WTC11 (cell line): ENCODE data around the gene MYCBPAP. TPM values are rescaled to one million over a fixed set of nuclear protein-coding genes. Genes with fewer than 3 reads are reported as not detected.
A peak's percentile ranks its signal among the peaks of the same experiment; 100 is the strongest.

Experiments used
- ATAC-seq: fragments of 200-7000 bp; cut with Tn5 transposase; 2 replicates; pipeline ENCODE4 v1.10.0; 2021; ENCODE audit warnings: mild to moderate bottlenecking, moderate library complexity
- CTCF ChIA-PET: fragments of 300-600 bp; sonication (Branson Sonifier 250); formaldehyde crosslinking; loops from one replicate; lab custom pipeline; 2021; ENCODE audit warnings: antibody characterized with exemption; lab: Charles Lee
- POLR2A ChIA-PET: fragments of 350-600 bp; sonication (Branson Sonifier 250); formaldehyde crosslinking; loops from one replicate; lab custom pipeline; 2021; ENCODE audit warnings: antibody characterized with exemption; lab: Charles Lee
- DNase-seq: peaks from one replicate; pipeline ENCODE4 v3.0.0; 2021; ENCODE audit warnings: low spot score
- H3K27ac Mint-ChIP-seq: 2 replicates; pipeline ENCODE4 v1.8.0; 2021; ENCODE audit warnings: mixed read lengths
- H3K27me3 Mint-ChIP-seq: 2 replicates; pipeline ENCODE4 v1.8.0; 2021; ENCODE audit warnings: low read depth, mild to moderate bottlenecking, moderate library complexity, mixed read lengths
- H3K36me3 Mint-ChIP-seq: 2 replicates; pipeline ENCODE4 v1.8.0; 2021; ENCODE audit warnings: mixed read lengths
- H3K4me1 Mint-ChIP-seq: 2 replicates; pipeline ENCODE4 v1.8.0; 2022; ENCODE audit warnings: mixed read lengths
- H3K4me3 Mint-ChIP-seq: 2 replicates; pipeline ENCODE4 v1.8.0; 2021; ENCODE audit warnings: mild to moderate bottlenecking, moderate library complexity, mixed read lengths
- H3K9me3 Mint-ChIP-seq: 2 replicates; pipeline ENCODE4 v1.8.0; 2021; ENCODE audit warnings: mixed read lengths
- ARID4B ChIP-seq: sonication (generic); formaldehyde crosslinking; IDR thresholded peaks from 2 replicates; pipeline ENCODE4 v1.8.0; 2023; ENCODE audit warnings: missing genetic modification reagents, mild to moderate bottlenecking, borderline replicate concordance
- ATF1 ChIP-seq: sonication (generic); formaldehyde crosslinking; IDR thresholded peaks from 2 replicates; pipeline ENCODE4 v1.8.1; 2023; ENCODE audit warnings: mild to moderate bottlenecking, moderate library complexity, missing genetic modification reagents
- CBFB ChIP-seq: sonication (generic); formaldehyde crosslinking; IDR thresholded peaks from 2 replicates; pipeline ENCODE4 v1.8.1; 2022; ENCODE audit warnings: mild to moderate bottlenecking, low read depth, missing genetic modification reagents
- FOXJ3 ChIP-seq: sonication (generic); formaldehyde crosslinking; IDR thresholded peaks from 2 replicates; pipeline ENCODE4 v1.9.0; 2021; ENCODE audit warnings: missing genetic modification reagents, mild to moderate bottlenecking, borderline replicate concordance
- FOXK1 ChIP-seq: sonication (generic); formaldehyde crosslinking; IDR thresholded peaks from 2 replicates; pipeline ENCODE4 v1.8.0; 2022; ENCODE audit warnings: mild to moderate bottlenecking, moderate library complexity, missing genetic modification reagents
- HMGA2 ChIP-seq: fragments of 250-450 bp; sonication (Bioruptor Pico); IDR thresholded peaks from 2 replicates; pipeline ENCODE4 v1.4.0; 2021; ENCODE audit warnings: mild to moderate bottlenecking, moderate library complexity
- IRF1 ChIP-seq: sonication (generic); formaldehyde crosslinking; IDR thresholded peaks from 2 replicates; pipeline ENCODE4 v1.8.0; 2023; ENCODE audit warnings: missing genetic modification reagents
- JAZF1 ChIP-seq: fragments of 250-450 bp; sonication (Bioruptor Pico); IDR thresholded peaks from 2 replicates; pipeline ENCODE4 v1.9.0; 2021; ENCODE audit warnings: moderate library complexity, mild to moderate bottlenecking, inconsistent platforms
- JUN ChIP-seq: sonication (generic); formaldehyde crosslinking; IDR thresholded peaks from 2 replicates; pipeline ENCODE4 v1.8.0; 2023; ENCODE audit warnings: mild to moderate bottlenecking, missing genetic modification reagents
- MXD4 ChIP-seq: fragments of 250-450 bp; sonication (Bioruptor Pico); IDR thresholded peaks from 2 replicates; pipeline ENCODE4 v1.8.0; 2021; ENCODE audit warnings: mild to moderate bottlenecking, moderate library complexity, borderline replicate concordance
- MYBL2 ChIP-seq: sonication (generic); formaldehyde crosslinking; IDR thresholded peaks from 2 replicates; pipeline ENCODE4 v1.8.1; 2023; ENCODE audit warnings: mild to moderate bottlenecking, moderate library complexity, missing genetic modification reagents
- NFYB ChIP-seq: sonication (generic); formaldehyde crosslinking; conservative IDR thresholded peaks from 2 replicates; pipeline ENCODE4 v1.8.0; 2022; ENCODE audit warnings: low read depth, missing genetic modification reagents
- OVOL2 ChIP-seq: fragments of 250-450 bp; sonication (Bioruptor Pico); IDR thresholded peaks from 2 replicates; pipeline ENCODE4 v1.9.0; 2021; ENCODE audit warnings: mild to moderate bottlenecking, borderline replicate concordance
- RORB ChIP-seq: fragments of 250-450 bp; sonication (Bioruptor Pico); IDR thresholded peaks from 2 replicates; pipeline ENCODE4 v1.9.0; 2021; ENCODE audit warnings: mild to moderate bottlenecking
- SMAD3 ChIP-seq: sonication (generic); formaldehyde crosslinking; IDR thresholded peaks from 2 replicates; pipeline ENCODE4 v1.8.0; 2022; ENCODE audit warnings: missing genetic modification reagents, mild to moderate bottlenecking, borderline replicate concordance
- SOX15 ChIP-seq: fragments of 250-450 bp; sonication (Bioruptor Pico); IDR thresholded peaks from 2 replicates; pipeline ENCODE4 v1.9.0; 2021; ENCODE audit warnings: mild to moderate bottlenecking
- TCF7 ChIP-seq: sonication (generic); formaldehyde crosslinking; IDR thresholded peaks from 2 replicates; pipeline ENCODE4 v1.8.0; 2022; ENCODE audit warnings: mild to moderate bottlenecking, low read depth, missing genetic modification reagents, moderate library complexity
- ZNF263 ChIP-seq: sonication (generic); formaldehyde crosslinking; IDR thresholded peaks from 2 replicates; pipeline ENCODE4 v1.8.1; 2022; ENCODE audit warnings: low read depth, mild to moderate bottlenecking, moderate library complexity, missing genetic modification reagents
- ZNF317 ChIP-seq: sonication (generic); formaldehyde crosslinking; IDR thresholded peaks from 2 replicates; pipeline ENCODE4 v1.8.1; 2023; ENCODE audit warnings: low read depth, mild to moderate bottlenecking, moderate library complexity, missing genetic modification reagents, borderline replicate concordance
- ZNF416 ChIP-seq: fragments of 250-450 bp; sonication (Bioruptor Pico); IDR thresholded peaks from 2 replicates; pipeline ENCODE4 v1.9.0; 2021; ENCODE audit warnings: mild to moderate bottlenecking, inconsistent platforms
- ZNF423 ChIP-seq: fragments of 250-450 bp; sonication (Bioruptor Pico); IDR thresholded peaks from 2 replicates; pipeline ENCODE4 v2.1.2; 2022; ENCODE audit warnings: mild to moderate bottlenecking, moderate library complexity
- total RNA-seq: library from RNA; stranded (reverse); gene quantifications from 3 replicates; pipeline ENCODE4 v1.2.3, GENCODE V29; 2021

MYCBPAP gene
- total RNA-seq, 1 experiment from 2014 or later = 5.7 TPM

- TF ChIP-seq SOX15 (CRISPR knock-in tag) (no peak), MYBL2 (CRISPR knock-in tag) (no peak), CBFB (CRISPR knock-in tag) (no peak)
Observed at GRCh38 chr17:50465635-50466034, 42.6 kb upstream of the MYCBPAP start (continued).

DNA sequence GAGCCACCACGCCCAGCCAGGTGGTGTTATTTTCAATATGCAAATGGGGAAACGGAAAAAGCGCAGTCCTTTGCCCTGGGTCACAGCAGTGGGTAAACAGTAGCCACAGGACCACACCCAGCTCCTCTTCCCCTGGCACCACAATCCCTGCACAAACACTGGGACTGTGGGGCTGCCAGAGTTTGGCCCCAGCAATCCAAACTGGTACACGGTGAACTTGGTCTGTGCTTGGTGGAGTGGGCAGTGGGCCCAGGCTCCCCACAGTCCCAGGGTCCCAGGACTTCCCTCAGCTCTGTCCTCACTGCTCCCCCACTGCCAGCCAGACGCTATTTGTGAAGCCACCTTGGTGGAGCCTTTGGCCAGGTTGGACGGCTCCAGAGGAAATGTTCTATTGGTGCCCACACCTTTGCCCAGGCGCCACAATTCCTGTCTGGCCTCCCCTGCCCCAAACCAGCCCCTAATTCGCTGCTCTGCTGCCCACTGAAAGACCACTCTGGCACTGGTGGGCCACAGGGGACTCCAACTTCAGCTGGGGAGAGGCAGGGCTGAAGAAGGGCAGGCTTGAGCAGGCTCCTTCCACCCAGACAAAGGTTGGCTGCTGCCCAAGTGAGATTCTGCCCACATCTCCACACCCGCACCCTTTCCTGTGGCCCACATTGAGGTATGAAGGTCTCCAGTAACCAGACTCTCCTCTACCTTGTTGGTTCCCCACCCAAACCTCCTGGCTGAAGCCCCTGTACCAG lies 41.7 kb upstream of the MYCBPAP start:
- Mint-ChIP-seq H3K36me3 (no peaks in the 10 kb centered on the region), H3K4me3 (no peak overlapping the region), H3K27me3 (peaks cover 27% of the 10 kb centered on the region), H3K27ac (no peak overlapping the region), H3K4me1 (peaks cover 23% of the 10 kb centered on the region), H3K9me3 (no peaks in the 10 kb centered on the region)
- no peak for DNase-seq
- no peak for ATAC-seq
- POLR2A ChIA-PET = no interaction called here
- CTCF ChIA-PET = no interaction called here
- TF ChIP-seq JAZF1 (CRISPR knock-in tag) (no peak), HMGA2 (CRISPR knock-in tag) (no peak), MXD4 (CRISPR knock-in tag) (no peak), ATF1 (no peak), RORB (no peak), TCF7 (no peak), NFYB (CRISPR knock-in tag) (no peak), OVOL2 (no peak), ZNF423 (no peak), FOXJ3 (no peak), FOXK1 (CRISPR knock-in tag) (no peak), ARID4B (CRISPR knock-in tag) (no peak), ZNF263 (no peak), SMAD3 (CRISPR knock-in tag) (no peak), ZNF317 (CRISPR knock-in tag) (no peak)
- TF ChIP-seq, all 79 proteins: peak for 0

- Mint-ChIP-seq H3K4me1 (peaks cover 23% of the 10 kb centered on the region), H3K27ac (no peak overlapping the region), H3K9me3 (no peaks in the 10 kb centered on the region), H3K36me3 (no peaks in the 10 kb centered on the region), H3K4me3 (peak overlapping the region; percentile 43), H3K27me3 (peaks cover 27% of the 10 kb centered on the region)
- CTCF ChIA-PET = interaction anchor here (0.8 to 1.8 kb wide), 4 partner anchors 34 to 106 kb away, joined by 3 to 18 read pairs (median 7); partner anchors contain the start of gene LRRC59
- POLR2A ChIA-PET = no interaction called here
- ATAC-seq (no peak), DNase-seq (no peak)
- TF ChIP-seq IRF1 (no peak), ZNF423 (peak; percentile 42; the same call in 1 of the 2 replicates), ZNF416 (CRISPR knock-in tag) (no peak), JUN (no peak)
Observed at GRCh38 chr17:50467114-50467854, 41.0 kb upstream of the MYCBPAP start.
